Left ventricle myocardium inferior (tissue), 1 donor: ENCODE measurements around the gene UXS1. TPM values are rescaled to one million over a fixed set of nuclear protein-coding genes. Genes with fewer than 3 reads are reported as not detected.

Experiments
- DNase-seq: peaks from one replicate; pipeline ENCODE4 v3.0.0-alpha.2; 2020
- H3K27ac ChIP-seq: fragments of 200-600 bp; replicated peaks from 2 replicates; pipeline ENCODE4 v1.8.0; 2021
- H3K27me3 ChIP-seq: fragments of 200-600 bp; 2 replicates; pipeline ENCODE4 v1.8.0; 2021; ENCODE audit warnings: low read depth
- H3K36me3 ChIP-seq: fragments of 200-600 bp; 2 replicates; pipeline ENCODE4 v1.8.0; 2021
- H3K4me1 ChIP-seq: fragments of 200-600 bp; 2 replicates; pipeline ENCODE4 v1.8.0; 2021
- H3K4me3 ChIP-seq: fragments of 200-600 bp; 2 replicates; pipeline ENCODE4 v1.8.0; 2021; ENCODE audit warnings: mild to moderate bottlenecking, moderate library complexity
- H3K9me3 ChIP-seq: fragments of 200-600 bp; replicated peaks from 2 replicates; pipeline ENCODE4 v1.8.0; 2021
- intact Hi-C: fragments of 100-400 bp; cut with micrococcal nuclease; formaldehyde crosslinking; loops from one replicate; pipeline ENCODE4 v1.11.0; 2022
- total RNA-seq: library from RNA; stranded (reverse); fragmentation: NEBNext Ultra II Directional; extraction: Animal tissue kit (Norgen Biotek cat#: 25700); gene quantifications from one replicate; pipeline ENCODE4 v1.2.1, GENCODE V29; 2021
- TF ChIP-seq, protein P1 (sequence below): fragments of 200-600 bp; IDR thresholded peaks from 2 replicates; pipeline ENCODE4 v1.8.0; 2021; ENCODE audit warnings: antibody characterized with exemption, mild to moderate bottlenecking, borderline replicate concordance
- donor health status: DM: no; HTN: yes; CAD: no; lungs with severe emphysema.

UXS1 gene
- total RNA-seq, 1 donor from 2014 or later = 26.7 TPM

DNA sequence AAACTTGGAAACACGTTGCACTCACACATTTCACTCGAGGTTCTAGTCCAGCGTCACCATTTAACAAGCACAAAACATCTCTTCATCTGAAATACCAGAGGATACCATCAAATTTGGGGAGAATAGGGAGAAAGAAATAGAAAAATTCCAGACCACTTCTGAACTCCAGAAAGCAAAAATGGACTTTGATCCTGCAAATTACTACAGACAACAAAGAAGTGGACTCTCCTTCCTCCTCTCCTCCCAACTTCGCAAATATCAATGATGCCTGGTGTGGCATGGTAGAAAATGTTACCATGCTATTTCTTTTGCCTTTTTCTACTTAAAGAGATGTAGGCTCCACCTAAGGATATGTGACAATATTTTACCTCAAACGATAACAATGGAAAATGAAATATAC, 13.5 kb downstream of the UXS1 start:
- H3K27me3 ChIP-seq = no peaks in the 10 kb centered on the region
- H3K27ac ChIP-seq = no peak overlapping the region
- TF ChIP-seq, protein P1, sequence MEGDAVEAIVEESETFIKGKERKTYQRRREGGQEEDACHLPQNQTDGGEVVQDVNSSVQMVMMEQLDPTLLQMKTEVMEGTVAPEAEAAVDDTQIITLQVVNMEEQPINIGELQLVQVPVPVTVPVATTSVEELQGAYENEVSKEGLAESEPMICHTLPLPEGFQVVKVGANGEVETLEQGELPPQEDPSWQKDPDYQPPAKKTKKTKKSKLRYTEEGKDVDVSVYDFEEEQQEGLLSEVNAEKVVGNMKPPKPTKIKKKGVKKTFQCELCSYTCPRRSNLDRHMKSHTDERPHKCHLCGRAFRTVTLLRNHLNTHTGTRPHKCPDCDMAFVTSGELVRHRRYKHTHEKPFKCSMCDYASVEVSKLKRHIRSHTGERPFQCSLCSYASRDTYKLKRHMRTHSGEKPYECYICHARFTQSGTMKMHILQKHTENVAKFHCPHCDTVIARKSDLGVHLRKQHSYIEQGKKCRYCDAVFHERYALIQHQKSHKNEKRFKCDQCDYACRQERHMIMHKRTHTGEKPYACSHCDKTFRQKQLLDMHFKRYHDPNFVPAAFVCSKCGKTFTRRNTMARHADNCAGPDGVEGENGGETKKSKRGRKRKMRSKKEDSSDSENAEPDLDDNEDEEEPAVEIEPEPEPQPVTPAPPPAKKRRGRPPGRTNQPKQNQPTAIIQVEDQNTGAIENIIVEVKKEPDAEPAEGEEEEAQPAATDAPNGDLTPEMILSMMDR = no peak
- H3K36me3 ChIP-seq = no peaks in the 10 kb centered on the region
- H3K4me3 ChIP-seq = no peak overlapping the region
- H3K4me1 ChIP-seq = peaks cover 16% of the 10 kb centered on the region
- H3K9me3 ChIP-seq = no peaks in the 10 kb centered on the region
- intact Hi-C loops = no loop called here
- no peak for DNase-seq

DNA sequence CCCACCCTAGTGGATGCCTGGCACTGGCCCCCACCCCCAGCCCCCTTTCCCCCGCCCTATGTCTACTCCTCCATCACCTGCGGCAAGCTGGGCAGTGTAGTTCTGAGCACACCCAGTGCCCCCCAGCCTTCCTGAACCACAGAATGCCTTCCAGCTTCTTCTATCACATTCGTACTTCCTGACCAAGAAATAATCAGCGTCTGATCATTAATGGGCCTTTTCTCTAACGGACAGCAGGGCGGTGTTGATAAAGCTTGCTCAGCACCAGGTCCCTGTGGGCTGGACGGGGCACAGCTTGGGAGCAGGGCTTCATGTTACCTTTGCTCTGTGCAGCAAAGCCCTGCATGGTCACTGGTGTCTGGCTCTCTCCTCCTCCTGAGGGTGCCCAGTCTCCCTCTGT, 15.4 kb downstream of the UXS1 start:
- TF ChIP-seq, protein P1 = no peak
- H3K4me1 ChIP-seq = peaks cover 20% of the 10 kb centered on the region
- H3K36me3 ChIP-seq = no peaks in the 10 kb centered on the region
- no peak for DNase-seq
- no peak overlapping the region for H3K4me3 ChIP-seq
- no peak overlapping the region for H3K27ac ChIP-seq
- no peaks in the 10 kb centered on the region for H3K27me3 ChIP-seq
- intact Hi-C loops = no loop called here
- no peaks in the 10 kb centered on the region for H3K9me3 ChIP-seq

DNA sequence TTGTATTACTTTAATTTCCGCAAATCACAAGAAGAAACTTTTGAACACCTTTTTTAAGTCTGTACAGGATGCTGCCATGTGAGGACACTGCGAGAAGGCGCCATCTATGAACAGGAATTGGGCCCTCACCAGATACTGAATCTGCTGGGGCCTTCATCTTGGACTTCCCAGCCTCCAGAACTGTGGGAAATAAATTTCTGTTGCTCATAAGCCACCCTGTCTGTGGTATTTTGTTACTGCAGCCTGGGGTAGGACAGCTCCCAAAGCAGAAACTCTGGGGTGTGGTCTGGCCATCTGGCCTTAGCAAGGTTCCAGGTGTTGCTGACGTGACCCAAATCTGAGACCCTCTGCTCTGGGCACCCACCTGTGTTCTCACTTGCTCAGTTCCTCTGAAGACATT, 16.5 kb downstream of the UXS1 start:
- Histone ChIP-seq H3K4me3 (no peak overlapping the region), H3K27me3 (no peaks in the 10 kb centered on the region), H3K27ac (no peak overlapping the region), H3K9me3 (no peaks in the 10 kb centered on the region), H3K36me3 (no peaks in the 10 kb centered on the region), H3K4me1 (peaks cover 9% of the 10 kb centered on the region)
- no peak for DNase-seq
- TF ChIP-seq, protein P1 = no peak
- intact Hi-C loops = no loop called here

GRCh38 chr2:106176446-106177099, 17.5 kb downstream of the UXS1 start:
- no peak overlapping the region for H3K4me3 ChIP-seq
- peaks cover 4% of the 10 kb centered on the region for H3K4me1 ChIP-seq
- DNase-seq = no peak
- no peaks in the 10 kb centered on the region for H3K36me3 ChIP-seq
- intact Hi-C loops = no loop called here
- no peak overlapping the region for H3K27ac ChIP-seq
- TF ChIP-seq, protein P1 = no peak
- H3K9me3 ChIP-seq = no peaks in the 10 kb centered on the region
- H3K27me3 ChIP-seq = no peaks in the 10 kb centered on the region

- Histone ChIP-seq H3K27ac (no peak overlapping the region), H3K36me3 (no peaks in the 10 kb centered on the region), H3K4me3 (no peak overlapping the region), H3K9me3 (no peaks in the 10 kb centered on the region), H3K27me3 (no peaks in the 10 kb centered on the region), H3K4me1 (peaks cover 4% of the 10 kb centered on the region)
- intact Hi-C loops = no loop called here
- TF ChIP-seq, protein P1 = no peak
- no peak for DNase-seq
Observed at GRCh38 chr2:106175086-106175850, 18.8 kb downstream of the UXS1 start.
